Left renal pelvis (tissue), 4 donors: ENCODE data around the gene RAD54L. TPM values are rescaled to one million over a fixed set of nuclear protein-coding genes. Genes with fewer than 3 reads are reported as not detected.
"Not testable (repeated sequence)": the region's sequence is repeated elsewhere in the genome, so short reads cannot be mapped to it uniquely, and the experiment has no call there.

Source experiments
- DNase-seq, 4 donors: peaks; one replicate each; pipeline ENCODE4 v3.0.0-alpha.2; 2013; ENCODE audit warnings: low read depth in 4 of 4, low spot score in 3 of 4
- polyA plus RNA-seq, 4 donors: library from polyadenylated mRNA; unstranded; fragments of 120-200 nt; gene quantifications; one replicate each; pipeline ENCODE4 v1.2.1, GENCODE V29; 2013; ENCODE audit not compliant: insufficient read length in 4 of 4

The RAD54L gene
- polyA plus RNA-seq, result 10 to 100 TPM in 3 of 4 donors, 1 to 10 TPM in 1; 9.2 to 15.7 (median 11.8) TPM

DNA sequence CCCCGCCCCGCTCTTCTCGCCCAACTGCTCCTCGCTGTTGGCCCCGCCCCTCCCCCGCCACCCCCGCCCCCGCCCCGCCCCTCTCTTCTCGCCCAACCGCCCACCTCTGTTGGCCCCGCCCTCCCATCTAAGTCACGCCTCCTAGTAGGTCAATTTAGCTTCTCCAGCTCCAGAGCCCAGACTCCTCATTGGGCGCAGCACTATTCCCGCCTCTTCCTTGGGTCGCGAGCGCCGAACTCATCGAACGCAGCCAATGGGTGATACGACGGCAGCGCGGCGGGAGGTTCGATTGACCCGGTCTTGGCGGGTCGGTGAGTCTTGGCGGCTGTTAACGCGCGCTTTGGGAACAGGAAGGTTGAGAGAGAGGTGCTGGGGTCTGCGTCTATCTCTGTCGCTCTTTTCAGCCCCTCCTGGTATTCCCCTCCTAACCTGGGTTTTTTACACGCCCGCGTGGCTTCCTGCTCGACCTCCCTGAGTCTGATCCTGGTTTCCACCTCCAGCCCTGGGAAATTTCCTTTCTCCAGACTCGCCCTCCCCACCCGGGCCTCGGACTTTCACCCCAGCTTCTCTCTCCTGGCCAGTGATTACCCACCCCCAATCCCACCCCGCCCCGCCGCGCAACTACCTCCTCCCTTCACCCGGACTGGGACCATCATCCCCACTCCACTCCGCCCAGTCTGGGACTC lies at the start of gene RAD54L:
Gene RAD54L, plus strand, starts transcription at position 328 of the 686 bp plus-strand sequence. CDS start 643 bp downstream, outside the sequence.
- DNase-seq, result peak; percentile 85 to 98 (median 95)

DNA sequence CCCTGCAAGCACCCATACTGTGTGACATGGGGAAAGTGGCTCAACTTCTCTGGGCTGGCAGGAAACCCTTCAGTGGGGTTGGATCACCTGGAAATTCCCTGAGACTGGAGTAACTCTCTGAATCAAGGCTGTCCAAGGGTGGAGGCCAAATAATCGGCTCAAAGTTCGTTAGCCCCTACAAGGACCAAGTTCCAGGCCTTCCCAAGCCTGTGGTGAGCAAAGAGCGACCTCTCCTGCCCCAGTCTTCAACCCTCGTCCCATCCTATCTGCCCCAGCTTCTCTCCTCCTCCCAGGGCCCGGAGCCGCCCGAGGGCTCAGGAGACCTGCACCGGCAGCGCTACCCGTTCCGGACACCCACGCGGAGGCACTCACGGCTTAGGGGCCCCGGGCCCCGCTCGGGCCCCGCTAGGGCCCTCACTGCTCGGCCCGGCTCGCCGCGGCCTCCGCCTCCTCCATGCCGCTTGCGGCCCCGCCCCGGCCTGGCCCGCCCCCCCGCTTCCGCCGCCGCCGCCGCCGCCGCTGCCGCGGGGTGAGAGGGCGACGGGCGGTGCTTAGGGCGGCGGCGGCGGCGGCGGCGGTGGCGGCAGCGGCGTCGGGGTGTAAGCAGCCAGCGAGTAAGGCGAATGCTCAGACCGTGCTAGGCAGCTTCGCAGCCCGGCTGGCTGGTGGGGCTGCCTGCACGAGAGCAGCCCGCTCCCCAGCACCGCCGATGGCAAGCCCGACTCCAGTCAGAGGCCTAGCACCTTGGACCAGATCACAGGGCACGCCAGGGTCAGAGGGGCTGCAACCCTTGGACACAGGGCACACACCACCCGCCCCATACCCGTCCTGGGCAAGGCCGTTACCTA lies 49.4 kb upstream of the RAD54L start, which contains the start of gene POMGNT1:
Gene POMGNT1, minus strand, starts transcription at position 471 of the 848 bp plus-strand sequence. CDS start 613 bp downstream, outside the sequence.
- DNase-seq, result no peak

DNA sequence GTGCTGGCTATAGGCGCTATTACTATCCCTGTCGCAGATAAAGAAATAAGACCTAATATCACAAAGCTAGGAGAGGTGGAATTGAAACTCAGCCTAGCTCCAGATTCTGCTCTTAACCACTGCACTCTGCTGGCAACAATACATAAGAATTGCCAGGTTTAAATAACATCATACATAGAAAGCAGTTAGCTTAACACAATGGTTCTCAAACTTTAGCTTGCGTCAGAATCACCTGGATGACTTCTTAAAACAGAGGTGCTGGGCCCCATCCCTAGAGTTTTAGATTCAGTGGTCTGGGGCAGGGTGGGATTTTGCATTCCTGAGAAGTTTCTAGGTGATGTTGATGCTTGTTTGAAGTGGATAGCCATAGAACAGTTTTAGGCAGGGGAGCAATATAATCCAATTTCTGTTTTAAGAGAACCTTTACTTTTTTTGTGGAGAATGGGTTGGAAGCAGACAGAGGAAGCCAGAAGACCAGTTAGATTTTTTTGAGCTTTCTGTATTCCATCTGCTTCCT lies 48.3 kb upstream of the RAD54L start:
- no peak for DNase-seq

DNA sequence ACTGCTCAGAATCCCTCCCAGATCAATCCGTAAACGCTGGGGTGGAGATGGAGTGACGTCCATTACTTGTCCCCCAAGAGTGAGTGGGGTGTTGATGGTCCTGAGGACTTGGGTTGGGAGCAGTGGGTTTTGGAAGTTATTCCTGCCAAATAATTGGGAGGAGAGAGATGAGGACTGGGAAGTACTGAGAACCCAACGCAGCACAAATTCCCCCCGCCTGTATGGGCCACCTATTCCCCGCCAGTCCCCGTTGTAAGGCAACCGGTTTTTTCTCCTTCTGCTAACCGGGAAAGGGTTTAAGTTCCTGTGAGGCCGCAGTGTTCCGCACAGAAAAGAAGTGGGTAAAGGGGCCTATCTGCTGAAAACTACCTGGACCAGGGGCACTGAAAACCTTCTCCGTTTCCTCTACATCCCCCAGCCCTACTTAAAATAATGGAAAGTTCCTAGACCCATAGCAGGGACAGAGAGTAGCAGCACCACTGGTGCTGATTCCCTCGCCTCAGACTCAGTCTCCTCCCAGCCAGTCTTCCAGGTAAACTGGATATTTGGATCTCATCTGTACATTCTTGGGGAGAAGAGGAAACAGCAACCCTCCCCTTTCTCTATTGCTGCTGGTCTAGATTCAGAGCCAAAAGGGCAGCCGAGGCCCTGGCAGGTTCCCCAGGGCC lies 43.7 kb upstream of the RAD54L start:
- no peak for DNase-seq

DNA sequence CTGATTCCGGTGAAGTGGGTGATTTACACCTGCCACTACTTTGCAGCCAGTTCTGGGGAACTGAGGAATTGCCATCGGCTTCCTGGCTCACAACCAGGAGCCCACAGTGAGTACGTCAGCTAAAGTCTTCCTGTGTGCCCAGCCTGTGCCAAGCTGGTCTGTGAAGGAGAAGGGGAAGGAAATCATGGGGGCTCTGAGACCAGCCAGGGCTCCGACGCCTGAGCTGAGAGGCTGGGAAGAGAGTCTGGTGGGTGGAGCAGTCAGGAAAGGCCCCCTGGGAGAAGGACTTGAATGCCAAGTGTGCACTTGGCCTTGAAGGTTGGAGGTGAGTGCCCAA lies 43.2 kb upstream of the RAD54L start:
- DNase-seq, result no peak

DNA sequence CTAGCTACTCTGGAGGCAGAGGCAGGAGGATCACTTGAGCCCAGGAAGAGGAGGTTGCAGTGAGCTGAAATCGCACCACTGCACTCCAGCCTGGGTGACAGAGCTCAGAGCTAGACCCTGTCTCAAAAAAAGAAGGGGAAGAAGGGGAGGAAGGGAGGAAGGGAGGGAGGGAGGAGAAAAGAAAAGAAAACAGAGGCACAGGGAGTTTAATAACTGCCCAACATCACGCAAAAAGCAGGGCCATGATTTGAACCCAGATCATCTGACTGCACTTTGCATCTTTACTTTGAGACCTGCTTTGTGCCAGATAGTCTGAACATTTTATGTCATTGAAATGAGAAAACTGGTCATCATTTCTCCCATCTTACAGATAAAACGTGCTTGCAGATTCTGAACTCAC lies 42.4 kb upstream of the RAD54L start:
- no peak for DNase-seq

DNA sequence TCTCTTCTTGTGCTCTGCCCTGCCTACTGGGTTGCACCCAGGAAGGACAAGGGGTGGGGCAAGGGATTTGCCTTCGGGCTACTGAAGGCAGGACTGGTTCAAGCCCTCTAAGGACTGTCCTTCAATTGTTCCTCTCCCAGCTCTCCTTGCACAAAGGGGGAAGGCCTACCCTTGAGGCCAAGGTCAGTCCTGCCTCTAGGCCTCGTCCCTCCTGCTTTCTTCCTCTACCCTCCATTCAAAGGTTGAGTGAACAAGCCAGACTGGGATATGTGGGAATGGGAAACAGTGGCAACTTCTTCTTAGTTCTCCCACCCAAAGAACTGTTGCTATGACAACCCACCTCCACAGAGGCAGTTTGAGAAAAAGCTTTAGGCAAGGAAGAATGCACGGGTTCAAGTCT lies 41.8 kb upstream of the RAD54L start:
- DNase-seq, result no peak

DNA sequence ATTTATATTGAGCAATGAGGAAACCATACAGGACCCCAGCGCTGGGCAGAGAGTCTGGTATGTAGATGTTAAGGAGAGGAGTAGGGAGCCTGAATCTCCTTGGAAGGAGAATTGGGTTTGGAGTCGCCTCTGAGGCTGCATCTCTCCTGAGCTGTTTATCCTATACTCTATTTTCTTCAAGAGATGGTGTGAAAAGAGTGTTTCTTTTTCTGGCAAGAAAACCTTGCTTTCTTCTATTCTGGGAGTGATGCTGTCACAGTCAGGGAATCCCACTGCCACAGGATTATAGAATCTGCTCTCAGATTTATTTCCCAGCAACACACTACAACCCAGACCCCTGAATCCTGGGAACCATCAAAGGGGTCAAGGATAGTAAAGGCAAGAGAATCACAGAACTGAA lies 41.2 kb upstream of the RAD54L start:
- no peak for DNase-seq

DNA sequence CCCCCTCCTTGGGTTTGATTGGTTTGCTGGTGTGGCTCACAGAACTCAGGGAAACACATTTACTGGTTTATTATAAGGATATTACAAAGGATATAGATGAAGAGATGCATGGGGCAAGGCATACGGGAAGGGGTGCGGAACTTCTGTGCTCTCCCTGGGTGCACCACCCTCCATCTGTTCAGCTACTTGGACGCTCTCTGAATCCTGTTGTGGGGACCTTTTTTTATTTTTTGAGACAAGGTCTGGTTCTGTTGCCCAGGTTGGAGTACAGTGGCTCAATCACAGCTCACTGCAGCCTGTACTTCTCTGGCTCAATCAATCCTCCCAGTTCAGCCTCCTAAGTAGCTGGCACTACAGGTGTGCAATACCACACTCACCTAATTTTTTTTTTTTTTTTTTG lies 37.0 kb upstream of the RAD54L start:
- no peak for DNase-seq

DNA sequence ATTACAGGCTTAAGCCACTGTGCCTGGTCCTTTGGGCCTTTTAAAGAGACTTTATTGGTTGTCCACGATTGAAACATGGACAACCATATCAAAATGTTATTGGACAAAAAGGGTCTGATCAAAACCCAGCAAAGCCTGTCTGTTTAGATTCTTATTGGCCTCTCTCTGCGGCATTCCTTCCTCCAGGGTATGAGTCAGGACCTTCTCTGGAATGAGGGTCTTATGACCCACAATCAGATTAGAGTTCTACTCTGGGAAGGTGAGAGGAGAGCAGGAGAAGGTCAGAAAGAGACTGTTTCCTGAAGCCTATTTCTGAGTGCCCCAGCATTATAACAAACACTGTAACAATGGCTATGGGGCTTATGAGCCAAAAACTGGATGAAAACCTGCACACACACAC lies 36.5 kb upstream of the RAD54L start:
- DNase-seq, result no peak

DNA sequence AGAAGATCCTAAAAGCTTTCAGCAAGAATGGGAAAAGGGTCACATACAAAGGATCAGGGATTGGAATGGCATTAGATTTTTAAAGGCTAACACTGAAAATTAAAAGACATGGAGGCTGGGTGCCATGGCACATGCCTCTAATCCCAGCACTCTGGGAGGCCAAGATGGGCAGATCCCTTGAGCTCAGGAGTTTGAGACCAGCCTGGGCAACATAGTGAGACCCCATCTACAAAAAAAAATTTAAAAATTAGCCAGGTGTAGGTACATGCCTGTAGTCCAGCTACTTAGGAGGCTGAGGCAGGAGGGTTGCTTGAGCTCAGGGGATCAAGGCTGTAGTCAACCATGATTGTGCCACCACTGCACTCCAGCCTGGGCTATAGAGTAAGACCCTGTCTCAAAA lies 32.1 kb upstream of the RAD54L start:
- DNase-seq, result no peak

DNA sequence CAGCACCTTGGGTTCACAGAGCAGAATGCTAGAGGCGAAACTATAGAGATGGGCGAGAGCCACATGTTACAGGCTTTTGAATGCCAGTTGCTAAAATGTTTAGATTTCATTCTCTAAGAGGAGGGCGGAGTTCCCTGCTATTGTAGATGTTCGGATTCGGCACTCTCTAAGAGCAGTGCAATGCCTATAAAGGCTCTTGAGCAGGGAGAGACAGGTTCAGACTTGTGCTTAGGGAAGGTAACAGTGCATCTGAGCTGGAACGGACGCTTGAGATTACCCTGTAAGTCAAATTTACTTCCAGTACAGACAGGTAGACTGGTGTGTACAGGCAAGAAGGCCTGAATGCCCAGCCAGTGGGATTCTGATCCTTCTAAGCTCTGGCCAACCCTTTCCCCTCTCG lies 29.1 kb upstream of the RAD54L start:
- no peak for DNase-seq

DNA sequence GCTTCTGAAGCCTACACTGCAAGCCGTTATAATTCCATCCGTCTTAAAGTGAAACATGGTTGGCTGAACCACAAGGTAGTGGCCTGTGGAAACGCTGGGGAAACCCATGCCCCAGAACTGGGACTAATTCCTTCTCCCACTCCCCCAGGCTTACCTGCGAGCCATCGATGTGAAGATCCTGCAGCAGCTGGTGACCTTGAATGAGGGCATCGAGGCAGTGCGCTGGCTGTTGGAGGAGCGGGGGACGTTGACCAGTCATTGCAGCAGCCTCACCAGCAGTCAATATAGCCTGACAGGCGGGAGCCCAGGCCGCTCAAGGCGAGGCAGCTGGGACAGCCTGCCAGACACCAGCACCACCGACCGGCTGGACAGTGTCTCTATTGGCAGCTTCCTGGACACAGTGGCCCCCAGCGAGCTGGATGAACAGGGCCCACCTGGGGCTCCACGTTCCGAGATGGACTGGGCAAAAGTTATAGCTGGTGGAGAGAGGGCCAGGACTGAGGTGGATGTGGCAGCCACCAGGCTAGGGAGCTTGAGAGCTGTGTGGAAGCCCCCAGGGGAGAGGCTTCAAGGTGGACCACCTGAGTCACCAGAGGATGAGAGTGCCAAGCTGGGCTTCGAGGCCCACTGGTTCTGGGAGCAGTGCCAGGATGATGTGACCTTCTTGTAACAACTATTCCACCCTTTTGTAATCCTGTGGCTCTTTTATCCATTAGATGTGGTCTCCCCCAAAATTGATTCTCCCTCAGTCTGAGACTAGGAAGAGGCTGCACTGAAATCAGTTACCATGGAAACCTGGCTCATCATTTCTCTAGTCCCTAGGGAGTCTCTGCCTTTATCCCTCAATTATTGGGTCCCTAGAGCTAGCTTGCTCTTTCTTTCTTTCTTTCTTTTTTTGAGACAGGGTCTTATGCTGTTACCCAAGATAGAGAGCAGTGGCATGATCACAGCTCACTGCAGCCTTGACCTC lies 27.7 kb upstream of the RAD54L start:
- DNase-seq, result no peak

DNA sequence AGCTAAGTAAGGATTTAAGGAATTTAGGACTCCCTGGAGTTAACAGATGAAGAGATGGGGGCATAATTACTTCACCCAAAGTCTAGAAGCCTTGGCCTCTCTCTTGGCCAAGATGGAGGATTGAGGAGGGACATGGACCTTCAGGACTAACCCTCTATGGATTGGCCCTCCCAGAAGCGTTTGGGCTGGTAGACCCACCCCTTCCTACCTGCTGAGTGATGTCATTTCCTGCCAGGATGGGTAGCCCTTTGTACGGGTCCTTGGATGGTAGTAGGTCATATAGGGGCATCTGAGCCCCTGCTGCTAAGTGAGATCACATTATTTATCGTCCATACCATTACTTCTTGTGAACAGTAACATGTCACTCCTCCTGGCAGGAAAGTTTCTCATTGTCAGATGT lies 26.8 kb upstream of the RAD54L start:
- DNase-seq, result no peak

DNA sequence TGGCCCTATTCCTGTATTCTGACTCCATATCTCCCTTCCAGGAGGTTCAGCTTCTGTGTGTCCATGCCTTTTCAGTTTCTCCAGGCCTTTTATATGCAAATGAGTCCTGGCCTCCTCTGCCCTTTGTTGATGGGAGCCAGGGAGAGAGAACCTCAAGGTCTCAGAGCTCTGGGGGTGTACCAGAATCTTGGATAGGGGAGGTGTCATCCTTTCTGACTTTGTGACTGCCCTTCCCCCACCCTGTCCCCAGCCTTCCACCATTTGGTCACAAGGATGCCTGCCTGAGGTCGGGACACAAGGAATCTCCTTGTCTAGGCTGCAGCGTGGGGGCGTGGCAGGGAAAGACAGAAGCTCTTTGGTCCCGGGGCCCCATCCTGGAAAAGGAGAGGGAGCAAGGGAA lies 25.8 kb upstream of the RAD54L start:
- no peak for DNase-seq

DNA sequence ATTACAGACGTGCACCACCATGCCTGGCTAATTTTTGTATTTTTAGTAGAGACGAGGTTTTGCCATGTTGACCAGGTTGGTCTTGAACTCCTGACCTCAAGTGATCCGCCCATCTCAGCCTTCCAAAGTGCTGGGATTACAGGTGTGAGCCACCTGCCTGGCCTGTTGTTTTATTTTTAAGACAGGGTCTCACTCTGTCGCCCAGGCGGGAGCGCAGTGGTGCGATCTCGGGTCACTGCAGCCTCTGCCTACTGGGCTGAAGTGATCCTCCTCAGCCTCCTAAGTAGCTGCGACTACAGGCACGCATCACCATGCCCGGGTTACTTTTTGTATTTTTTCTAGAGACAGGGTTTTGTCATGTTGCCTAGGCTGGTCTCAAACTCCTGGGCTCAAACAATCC lies 24.5 kb upstream of the RAD54L start:
- DNase-seq, result not testable (repeated sequence)

DNA sequence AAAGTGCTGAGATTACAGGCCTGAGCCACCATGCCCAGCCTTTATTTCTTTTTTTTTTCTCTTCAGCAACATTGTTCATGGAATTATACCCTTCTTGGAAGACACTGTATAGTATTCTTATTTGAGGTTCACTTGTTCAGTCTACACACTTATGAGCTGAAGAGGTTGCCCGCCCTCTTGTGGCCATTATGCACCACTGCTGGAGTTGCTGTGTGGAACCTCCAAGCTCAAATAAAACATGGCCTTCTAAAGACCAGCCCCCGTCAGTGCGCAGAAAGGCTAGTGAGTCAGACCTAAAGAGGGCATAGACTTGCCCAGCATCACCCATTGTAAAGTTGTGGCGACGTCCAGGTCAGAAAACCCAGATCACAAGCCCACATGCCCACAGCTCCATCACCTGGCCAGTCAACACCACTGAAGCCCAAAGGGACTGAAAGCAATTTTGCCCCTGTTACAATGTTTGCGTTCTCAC lies 24.1 kb upstream of the RAD54L start:
- peak in 1 of 4 donors; percentile 63 for DNase-seq

DNA sequence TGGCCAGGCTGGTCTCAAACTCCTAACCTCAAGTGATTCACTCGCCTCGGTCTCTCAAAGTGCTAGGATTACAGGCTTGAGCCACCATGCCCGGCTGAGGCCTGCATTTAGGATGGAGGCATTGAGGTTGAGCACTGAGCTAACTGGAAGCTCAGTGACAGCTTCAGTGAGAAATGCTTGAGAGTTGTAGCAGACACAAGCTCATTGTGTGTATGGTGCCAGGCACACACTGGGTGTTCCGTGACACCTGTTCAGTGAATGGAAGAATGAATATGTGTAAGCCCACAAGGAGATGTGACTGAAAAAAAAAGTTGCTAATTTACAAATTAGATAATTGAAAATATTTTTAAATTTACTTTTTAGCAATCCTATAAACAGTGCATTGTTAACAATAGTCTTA lies 22.6 kb upstream of the RAD54L start:
- no peak for DNase-seq

DNA sequence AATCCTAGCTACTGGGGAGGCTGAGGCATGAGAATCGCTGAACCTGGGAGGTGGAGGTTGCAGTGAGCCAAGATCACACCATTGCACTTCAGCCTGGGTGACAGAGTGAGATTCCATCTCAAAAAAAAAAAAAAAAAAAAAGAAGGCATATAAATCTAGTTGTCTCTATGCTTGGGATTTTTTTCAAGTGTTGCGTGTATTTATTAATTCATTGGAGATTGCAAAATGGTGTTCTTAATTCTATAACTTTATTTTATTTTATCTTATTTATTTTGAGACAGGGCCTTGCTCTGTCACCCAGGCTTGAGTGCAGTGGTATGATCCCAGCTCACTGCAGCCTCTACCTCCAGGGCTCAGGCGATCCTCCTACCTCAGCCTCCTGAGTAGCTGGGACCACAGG lies 16.3 kb upstream of the RAD54L start:
- DNase-seq, result not testable (repeated sequence)

DNA sequence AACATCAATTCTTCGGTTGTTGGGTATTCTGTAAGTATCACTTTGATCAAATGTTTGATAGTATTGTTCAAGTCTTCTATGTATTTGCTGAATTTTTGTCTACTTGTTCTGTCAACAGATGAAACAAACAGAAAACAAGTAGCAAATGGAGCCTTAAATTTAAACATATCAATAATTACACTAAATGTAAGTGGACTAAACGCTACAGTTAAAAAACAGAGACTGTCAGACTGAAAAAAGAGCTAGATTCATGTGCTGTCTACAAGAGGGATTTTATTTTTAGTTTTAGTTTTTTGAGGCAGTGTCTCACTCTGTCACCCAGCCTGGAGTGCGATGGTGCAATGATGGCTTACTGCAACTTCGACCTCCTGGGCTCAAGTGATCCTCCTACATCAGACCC lies 10.7 kb upstream of the RAD54L start:
- no peak for DNase-seq
